Peyer's patch (tissue), 4 donors: ENCODE data around the gene VPS39.

Experiments used
- CTCF ChIP-seq, 6 experiments: fragments of 450-650 bp in 4 of 6; fragments of 200-600 bp in 2 of 6; sonication (generic) in 1 of 6; IDR thresholded peaks; one replicate each; pipeline ENCODE4 v1.5.1; 2017 to 2019; ENCODE audit warnings: antibody characterized with exemption in 6 of 6, mild to moderate bottlenecking in 3 of 6, moderate library complexity in 1 of 6
- POLR2A ChIP-seq, 2 donors: fragments of 450-650 bp; IDR thresholded peaks; one replicate each; pipeline ENCODE4 v1.5.1; 2017; ENCODE audit warnings: antibody characterized with exemption in 2 of 2, mild to moderate bottlenecking in 2 of 2, moderate library complexity in 2 of 2

- TF ChIP-seq POLR2A (IDR thresholded peaks at IDR 0.05) (no peak), CTCF (IDR thresholded peaks at IDR 0.05) (no peak)
These were observed 30.0 kb downstream of the VPS39 start for GRCh38 chr15:42178056-42178455.
